Caco-2 (cell line): ENCODE results near the gene FNDC8. TPM values are rescaled to one million over a fixed set of nuclear protein-coding genes. Genes with fewer than 3 reads are reported as not detected.
A peak's percentile ranks its signal among the peaks of the same experiment; 100 is the strongest.

ENCODE experiments used
- BruUV-seq: library from RNA; stranded (reverse); fragments of 400-500 nt; replicated peaks from 2 replicates; lab custom pipeline; 2021; lab: Mats Ljungman, UMichigan
- CTCF ChIA-PET: fragments of 300-600 bp; sonication (Branson Sonifier 250); formaldehyde crosslinking; loops from one replicate; lab custom pipeline; 2022; ENCODE audit warnings: antibody characterized with exemption; lab: Charles Lee
- POLR2A ChIA-PET: fragments of 300-600 bp; sonication (Branson Sonifier 250); formaldehyde crosslinking; loops from one replicate; lab custom pipeline; 2022; ENCODE audit warnings: antibody characterized with exemption; lab: Charles Lee
- DNase-seq, 2 experiments: peaks; one replicate each; pipeline versions ENCODE4 v3.0.0 to v3.0.0-alpha.2; 2020 to 2022
- H3K27me3 ChIP-seq: replicated peaks from 2 replicates; pipeline ENCODE4 v1.6.0; 2011; ENCODE audit warnings: low read length; ENCODE audit not compliant: control insufficient read depth, insufficient read depth
- H3K36me3 ChIP-seq: 2 replicates; pipeline ENCODE4 v1.5.1; 2011; ENCODE audit warnings: low read length; ENCODE audit not compliant: control insufficient read depth, insufficient read depth
- H3K4me1 ChIP-seq: fragments of 250-450 bp; sonication (Bioruptor Pico); 2 replicates; pipeline ENCODE4 v1.5.1; 2020; ENCODE audit warnings: mild to moderate bottlenecking
- H3K4me3 ChIP-seq: 2 replicates; pipeline ENCODE4 v1.5.1; 2011; ENCODE audit warnings: low read depth, mild to moderate bottlenecking, control low read depth, low read length
- H3K9me3 ChIP-seq: fragments of 250-450 bp; sonication (Bioruptor Pico); 2 replicates; pipeline ENCODE4 v1.5.1; 2020; ENCODE audit warnings: mild to moderate bottlenecking, moderate library complexity
- H3K27ac Mint-ChIP-seq: one replicate; pipeline ENCODE4 v1.8.0; 2022; ENCODE audit warnings: mixed read lengths; ENCODE audit not compliant: unreplicated experiment
- H3K27me3 Mint-ChIP-seq: one replicate; pipeline ENCODE4 v1.8.0; 2022; ENCODE audit warnings: mixed read lengths; ENCODE audit not compliant: insufficient read depth, unreplicated experiment
- H3K36me3 Mint-ChIP-seq: one replicate; pipeline ENCODE4 v1.8.0; 2022; ENCODE audit warnings: mild to moderate bottlenecking, mixed read lengths; ENCODE audit not compliant: insufficient read depth, unreplicated experiment
- H3K4me1 Mint-ChIP-seq: one replicate; pipeline ENCODE4 v1.8.0; 2022; ENCODE audit warnings: low read depth, mixed read lengths; ENCODE audit not compliant: unreplicated experiment
- H3K4me3 Mint-ChIP-seq: one replicate; pipeline ENCODE4 v1.8.0; 2022; ENCODE audit warnings: mild to moderate bottlenecking, moderate library complexity, mixed read lengths; ENCODE audit not compliant: unreplicated experiment
- H3K9me3 Mint-ChIP-seq: one replicate; pipeline ENCODE4 v1.8.0; 2022; ENCODE audit warnings: mixed read lengths; ENCODE audit not compliant: unreplicated experiment
- intact Hi-C: fragments of 100-400 bp; cut with micrococcal nuclease; formaldehyde crosslinking; loops from one replicate; pipeline ENCODE4 v1.10.0; 2022; ENCODE audit not compliant: unreplicated experiment
- total RNA-seq: library from RNA; stranded (reverse); gene quantifications from 2 replicates; pipeline ENCODE4 v1.2.3, GENCODE V29; 2022
- TF ChIP-seq, protein P1 (sequence below), 2 experiments: fragments of 200-600 bp in 1 of 2; IDR thresholded peaks; 1 replicate in 1 of 2; 2 replicates in 1 of 2; pipeline versions ENCODE4 v1.5.1 to v1.8.0; 2011 to 2022; ENCODE audit warnings: antibody characterized with exemption in 1 of 2, control low read depth in 1 of 2, inconsistent platforms in 1 of 2, low read depth in 1 of 2, low read length in 1 of 2, mild to moderate bottlenecking in 1 of 2, moderate library complexity in 1 of 2; ENCODE audit not compliant: insufficient read depth in 1 of 2, severe bottlenecking in 1 of 2, unreplicated experiment in 1 of 2

The FNDC8 gene
- total RNA-seq, 1 experiment from 2014 or later: not detected

DNA sequence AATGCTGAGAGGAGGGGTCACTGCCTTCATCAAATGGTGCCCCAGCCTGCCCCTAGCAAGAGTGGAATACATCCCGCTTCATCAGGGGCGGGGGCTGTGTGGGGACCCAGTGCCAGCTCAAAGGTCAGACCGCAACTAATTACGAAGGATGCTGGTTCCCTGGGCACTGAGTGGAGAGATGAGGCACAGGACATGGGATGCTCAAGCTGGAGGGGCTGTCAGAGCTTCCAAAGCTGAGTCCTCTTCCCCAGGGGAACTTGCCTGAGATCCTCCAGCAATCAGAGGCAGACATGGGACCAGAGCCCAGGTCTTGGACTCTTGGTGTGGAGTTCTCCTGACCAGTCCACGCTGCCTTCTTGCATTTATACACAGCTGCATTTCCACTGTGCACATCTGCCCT lies 45.1 kb downstream of the FNDC8 start:
- no peak overlapping the region for H3K4me3 Mint-ChIP-seq
- peaks cover 8% of the 10 kb centered on the region for H3K27me3 Mint-ChIP-seq
- Histone ChIP-seq H3K9me3 (no peaks in the 10 kb centered on the region), H3K4me1 (0 out of 2 replicates have a peak, but pooled peaks cover 4% of the 10 kb centered on the region), H3K27me3 (no peaks in the 10 kb centered on the region; the same call in none of the 2 replicates), H3K4me3 (no peak overlapping the region), H3K36me3 (no peaks in the 10 kb centered on the region)
- H3K36me3 Mint-ChIP-seq: no peaks in the 10 kb centered on the region
- ChIA-PET CTCF (no interaction called here), POLR2A (no interaction called here)
- intact Hi-C loops: no loop called here
- no TSS peak for BruUV-seq
- no peak for DNase-seq
- H3K27ac Mint-ChIP-seq: no peak overlapping the region
- TF ChIP-seq, protein P1, sequence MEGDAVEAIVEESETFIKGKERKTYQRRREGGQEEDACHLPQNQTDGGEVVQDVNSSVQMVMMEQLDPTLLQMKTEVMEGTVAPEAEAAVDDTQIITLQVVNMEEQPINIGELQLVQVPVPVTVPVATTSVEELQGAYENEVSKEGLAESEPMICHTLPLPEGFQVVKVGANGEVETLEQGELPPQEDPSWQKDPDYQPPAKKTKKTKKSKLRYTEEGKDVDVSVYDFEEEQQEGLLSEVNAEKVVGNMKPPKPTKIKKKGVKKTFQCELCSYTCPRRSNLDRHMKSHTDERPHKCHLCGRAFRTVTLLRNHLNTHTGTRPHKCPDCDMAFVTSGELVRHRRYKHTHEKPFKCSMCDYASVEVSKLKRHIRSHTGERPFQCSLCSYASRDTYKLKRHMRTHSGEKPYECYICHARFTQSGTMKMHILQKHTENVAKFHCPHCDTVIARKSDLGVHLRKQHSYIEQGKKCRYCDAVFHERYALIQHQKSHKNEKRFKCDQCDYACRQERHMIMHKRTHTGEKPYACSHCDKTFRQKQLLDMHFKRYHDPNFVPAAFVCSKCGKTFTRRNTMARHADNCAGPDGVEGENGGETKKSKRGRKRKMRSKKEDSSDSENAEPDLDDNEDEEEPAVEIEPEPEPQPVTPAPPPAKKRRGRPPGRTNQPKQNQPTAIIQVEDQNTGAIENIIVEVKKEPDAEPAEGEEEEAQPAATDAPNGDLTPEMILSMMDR (IDR thresholded peaks at IDR 0.05; ENCODE audit: insufficient read depth in 1 of 2, low read depth in 1 of 2, low read length in 1 of 2, severe bottlenecking in 1 of 2, unreplicated experiment in 1 of 2): no peak
- no peaks in the 10 kb centered on the region for H3K9me3 Mint-ChIP-seq
- H3K4me1 Mint-ChIP-seq: peaks cover 6% of the 10 kb centered on the region

DNA sequence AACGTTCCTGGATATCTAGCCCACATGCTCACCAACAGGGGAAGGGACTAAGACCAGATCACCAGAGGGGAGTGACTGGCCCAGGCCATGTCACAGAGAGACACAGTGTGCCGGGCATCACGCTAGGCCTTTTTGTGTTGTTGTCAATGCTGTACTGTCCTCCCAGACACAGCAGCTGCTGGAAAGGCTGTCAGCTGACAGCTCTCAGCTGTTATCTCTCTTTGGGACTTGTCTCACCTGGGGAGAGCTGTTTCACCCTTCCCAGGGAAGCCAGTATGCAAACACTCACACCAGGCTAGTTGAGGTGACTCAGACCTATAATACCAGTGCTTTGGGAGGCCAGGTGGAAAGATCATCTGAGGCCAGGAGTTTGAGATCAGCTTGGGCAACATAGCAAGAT lies 45.6 kb downstream of the FNDC8 start:
- H3K9me3 Mint-ChIP-seq: no peaks in the 10 kb centered on the region
- no peak overlapping the region for H3K27ac Mint-ChIP-seq
- peak in 1 of 2 experiments; percentile 14 for DNase-seq
- POLR2A ChIA-PET: no interaction called here
- CTCF ChIA-PET: no interaction called here
- intact Hi-C loops: no loop called here
- peaks cover 6% of the 10 kb centered on the region for H3K4me1 Mint-ChIP-seq
- no peak overlapping the region for H3K4me3 ChIP-seq
- H3K36me3 Mint-ChIP-seq: no peaks in the 10 kb centered on the region
- peaks cover 8% of the 10 kb centered on the region for H3K27me3 Mint-ChIP-seq
- TF ChIP-seq, protein P1 (IDR thresholded peaks at IDR 0.05; ENCODE audit: insufficient read depth in 1 of 2, low read depth in 1 of 2, low read length in 1 of 2, severe bottlenecking in 1 of 2, unreplicated experiment in 1 of 2): no peak
- 0 out of 2 replicates have a peak, but pooled peaks cover 4% of the 10 kb centered on the region for H3K4me1 ChIP-seq
- no peaks in the 10 kb centered on the region for H3K36me3 ChIP-seq
- H3K27me3 ChIP-seq: no peaks in the 10 kb centered on the region; the same call in none of the 2 replicates
- H3K9me3 ChIP-seq: no peaks in the 10 kb centered on the region
- H3K4me3 Mint-ChIP-seq: no peak overlapping the region
- no TSS peak for BruUV-seq

DNA sequence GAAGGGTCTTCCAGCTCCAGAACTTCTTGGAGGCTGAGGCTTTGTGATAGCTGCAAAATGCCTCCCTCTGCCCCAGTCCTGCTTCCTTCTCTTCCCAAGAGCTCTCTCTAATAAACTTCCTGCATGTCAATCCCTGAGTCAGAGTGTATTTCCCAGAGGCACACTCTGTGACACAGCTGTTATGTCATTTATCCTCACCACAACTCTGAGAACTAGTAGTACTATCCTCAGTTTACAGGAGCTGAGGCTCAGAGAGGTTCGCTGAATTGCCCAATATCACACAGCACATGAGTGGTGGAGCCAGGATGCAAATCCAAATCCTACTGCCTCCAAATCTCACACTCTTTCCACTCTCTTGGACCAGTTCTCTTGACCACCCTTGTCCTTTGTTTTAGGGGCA lies 46.3 kb downstream of the FNDC8 start:
- DNase-seq: no peak
- ChIA-PET CTCF (no interaction called here), POLR2A (no interaction called here)
- H3K4me3 Mint-ChIP-seq: no peak overlapping the region
- no peaks in the 10 kb centered on the region for H3K9me3 Mint-ChIP-seq
- no peak overlapping the region for H3K4me3 ChIP-seq
- intact Hi-C loops: no loop called here
- no peak overlapping the region for H3K27ac Mint-ChIP-seq
- H3K36me3 Mint-ChIP-seq: no peaks in the 10 kb centered on the region
- no peaks in the 10 kb centered on the region; the same call in none of the 2 replicates for H3K27me3 ChIP-seq
- H3K36me3 ChIP-seq: no peaks in the 10 kb centered on the region
- no TSS peak for BruUV-seq
- H3K9me3 ChIP-seq: no peaks in the 10 kb centered on the region
- TF ChIP-seq, protein P1 (IDR thresholded peaks at IDR 0.05; ENCODE audit: insufficient read depth in 1 of 2, low read depth in 1 of 2, low read length in 1 of 2, severe bottlenecking in 1 of 2, unreplicated experiment in 1 of 2): no peak
- H3K27me3 Mint-ChIP-seq: peaks cover 7% of the 10 kb centered on the region
- 0 out of 2 replicates have a peak, but pooled peaks cover 4% of the 10 kb centered on the region for H3K4me1 ChIP-seq
- H3K4me1 Mint-ChIP-seq: peaks cover 6% of the 10 kb centered on the region
